IPS-18c (cell line): Measurements from ENCODE around the gene C1orf226.

Experiments
- H3K4me3 ChIP-seq: 2 replicates; pipeline ENCODE4 v1.7.0; 2013; ENCODE audit warnings: low read depth, mild to moderate bottlenecking, low read length, moderate library complexity; ENCODE audit not compliant: insufficient read depth
- H3K9me3 ChIP-seq: one replicate; pipeline ENCODE4 v1.6.1; 2013; ENCODE audit warnings: mild to moderate bottlenecking, low read length, moderate library complexity; ENCODE audit not compliant: control insufficient read depth, insufficient read depth

The C1orf226 gene

DNA sequence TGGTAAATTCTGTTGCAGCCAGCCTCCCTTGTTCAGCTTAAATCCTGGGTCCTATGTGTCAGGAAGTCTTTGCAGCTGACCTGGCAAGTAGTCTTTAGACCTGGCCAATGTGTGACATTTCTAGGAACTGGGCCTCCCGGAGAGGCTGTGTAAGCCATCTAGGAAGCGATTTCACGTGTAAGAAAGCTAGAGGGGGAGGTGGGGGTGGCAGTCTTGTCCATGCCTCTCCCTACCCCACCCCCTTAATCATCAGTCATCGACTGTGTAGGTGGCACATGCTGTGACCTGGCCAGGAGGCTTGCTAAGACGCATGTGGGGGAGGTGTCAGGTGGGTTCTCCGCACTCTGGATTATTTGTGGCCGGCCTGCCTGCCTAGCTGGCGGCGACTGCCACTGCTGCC lies 8.4 kb downstream of the C1orf226 start:
- Histone ChIP-seq H3K4me3 (no peak overlapping the region), H3K9me3 (no peaks in the 10 kb centered on the region)

DNA sequence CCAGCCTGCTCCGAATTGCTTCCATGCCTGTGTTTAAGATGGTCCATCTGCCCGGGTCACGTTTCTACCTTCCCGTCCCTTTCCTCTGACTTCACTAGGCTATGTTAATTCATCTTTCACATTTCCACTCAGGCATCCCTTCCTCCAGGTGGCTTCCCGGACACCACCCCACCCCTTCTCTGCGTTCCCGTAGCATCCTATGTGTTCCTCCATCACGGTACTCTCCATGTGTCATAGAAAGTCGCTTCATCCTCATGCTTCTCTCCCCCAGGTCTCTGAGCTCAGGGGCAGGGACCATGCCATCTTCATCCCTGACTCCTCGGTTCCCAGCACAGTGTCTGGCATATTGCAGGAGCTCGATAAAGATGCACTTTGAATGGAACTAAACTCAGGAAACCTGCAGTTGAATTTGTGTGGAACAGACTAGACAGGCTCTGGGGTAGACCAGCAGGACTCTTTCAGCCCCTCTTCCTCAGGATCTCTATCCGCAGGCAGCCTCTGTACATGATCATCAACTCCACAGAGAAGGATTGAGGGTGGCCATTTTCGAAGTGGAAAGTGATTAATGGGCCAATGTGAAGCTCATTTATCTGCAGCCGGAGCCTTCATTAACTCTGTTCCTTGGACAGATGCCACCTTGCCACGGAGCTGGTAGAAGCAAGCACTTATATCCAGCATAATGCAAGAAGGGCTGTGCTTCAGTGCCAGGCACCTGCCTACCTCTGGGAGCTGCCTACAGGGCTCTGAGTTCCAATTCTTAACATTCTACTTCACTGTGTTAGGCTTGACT lies 9.1 kb downstream of the C1orf226 start:
- H3K9me3 ChIP-seq = no peaks in the 10 kb centered on the region
- H3K4me3 ChIP-seq = no peak overlapping the region

DNA sequence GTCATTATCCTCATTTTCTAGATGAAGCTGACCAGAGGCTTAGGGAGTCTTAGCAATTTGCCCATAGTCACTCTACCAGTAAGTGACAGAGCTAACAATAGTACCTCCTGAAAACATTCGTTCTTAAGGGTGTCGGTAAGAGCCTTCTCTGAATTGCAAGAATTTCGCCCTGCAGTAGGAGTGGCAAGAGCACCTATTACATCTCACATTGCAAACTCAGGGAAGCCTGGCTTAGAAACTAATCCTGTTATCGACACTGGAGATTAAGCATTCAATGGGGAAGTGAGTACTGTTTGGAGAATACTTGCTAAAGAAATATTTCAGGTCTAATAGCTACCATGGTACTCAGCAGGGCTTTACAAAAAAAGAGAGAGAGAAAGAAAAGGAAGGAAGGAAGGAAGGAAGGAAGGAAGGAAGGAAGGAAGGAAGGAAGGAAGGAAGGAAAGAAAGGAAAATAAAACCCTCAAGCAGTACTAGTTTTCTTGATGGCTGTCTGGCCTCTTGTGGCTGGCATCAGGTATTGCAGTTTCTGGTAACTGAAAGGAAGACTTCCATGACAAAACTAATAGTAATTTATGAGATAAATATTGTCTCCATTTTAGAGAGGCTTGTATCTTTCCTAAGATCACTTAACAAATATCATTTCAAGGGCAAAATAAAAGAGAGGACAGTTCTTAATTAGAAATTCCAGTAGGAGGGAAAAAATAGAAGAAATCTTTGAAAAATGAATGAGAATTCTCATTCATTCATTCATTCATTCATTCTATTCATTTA lies 10.4 kb downstream of the C1orf226 start:
- no peaks in the 10 kb centered on the region for H3K9me3 ChIP-seq
- no peak overlapping the region for H3K4me3 ChIP-seq

DNA sequence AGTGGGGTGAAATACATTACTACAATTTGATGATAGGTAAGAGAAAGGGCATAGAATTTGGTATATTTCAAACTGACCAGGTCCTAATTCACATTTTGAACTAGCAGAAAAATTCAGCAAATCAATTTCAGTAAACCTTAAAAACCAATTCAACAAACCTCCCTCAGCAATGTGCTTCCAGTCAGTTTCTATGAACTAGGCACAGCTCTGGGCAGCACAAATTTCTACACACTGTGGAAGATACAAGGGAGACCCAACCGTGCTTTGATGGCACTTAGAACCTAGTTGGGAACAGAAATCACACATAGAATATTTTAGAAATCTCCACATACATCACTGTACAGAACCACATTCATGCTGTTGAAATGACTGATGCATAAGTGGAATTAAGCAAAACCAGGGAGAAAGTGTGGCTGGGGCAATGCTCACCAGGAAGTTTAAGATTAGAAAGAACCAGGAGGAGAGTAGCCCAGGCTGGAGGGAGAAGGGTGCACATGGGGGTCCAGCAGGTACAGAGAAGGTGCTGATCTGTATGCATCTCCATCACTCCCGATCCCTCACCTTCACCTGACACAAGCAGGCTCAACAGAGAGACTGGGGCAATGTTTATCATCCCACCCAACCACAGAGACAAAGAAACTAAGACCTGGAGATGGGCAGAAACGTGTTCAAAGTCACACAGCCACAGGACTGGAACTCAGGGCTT lies 14.8 kb downstream of the C1orf226 start:
- H3K4me3 ChIP-seq = no peak overlapping the region
- no peaks in the 10 kb centered on the region for H3K9me3 ChIP-seq

DNA sequence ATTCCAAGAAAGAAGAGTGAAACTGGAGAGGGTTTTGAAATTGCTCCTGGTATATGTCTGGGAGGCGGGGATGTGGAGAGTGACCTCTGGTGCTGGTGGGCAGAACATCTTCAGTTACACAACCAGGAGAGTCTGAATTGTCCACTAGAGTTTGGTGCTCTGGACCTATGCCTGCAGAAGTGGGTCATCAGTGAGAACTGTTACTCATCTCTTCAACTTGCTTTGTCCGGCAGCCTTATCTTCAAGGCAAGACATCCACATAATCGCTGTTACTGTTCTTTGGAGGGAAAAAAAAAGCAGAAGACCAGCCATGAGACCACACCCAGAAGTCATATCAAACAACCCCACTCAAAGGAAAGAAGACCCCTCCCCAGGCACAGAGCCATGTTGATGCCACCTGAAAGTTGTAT lies 15.5 kb downstream of the C1orf226 start:
- no peak overlapping the region for H3K4me3 ChIP-seq
- no peaks in the 10 kb centered on the region for H3K9me3 ChIP-seq

DNA sequence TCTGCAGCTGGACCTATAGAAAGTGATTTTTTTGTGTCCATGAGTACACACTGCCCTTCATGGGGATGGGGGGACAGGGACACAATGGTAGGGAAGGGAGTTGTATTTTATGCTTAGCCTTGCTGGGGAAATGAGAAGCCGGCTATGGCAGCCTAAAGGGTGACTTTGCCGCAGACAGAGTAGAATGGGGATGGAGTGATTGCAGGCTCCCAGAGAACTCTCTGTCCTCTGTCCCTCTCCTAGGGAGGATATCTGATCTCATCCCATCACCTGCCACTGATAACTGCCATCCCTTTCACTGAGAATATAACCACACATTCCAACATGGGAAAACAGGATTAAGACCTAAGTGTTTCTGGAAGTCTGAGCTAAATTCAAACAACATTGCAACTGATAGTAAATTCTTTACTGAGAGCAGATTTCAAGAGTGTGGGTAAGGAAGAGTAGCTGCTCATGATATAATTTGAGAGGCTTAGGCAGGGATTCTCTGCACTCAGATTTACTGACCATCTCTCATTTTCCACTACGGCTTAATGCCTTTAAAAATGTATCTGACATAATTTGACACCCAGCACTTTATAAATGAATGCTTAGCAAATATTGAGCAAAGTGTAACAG lies 16.5 kb downstream of the C1orf226 start:
- Histone ChIP-seq H3K9me3 (no peaks in the 10 kb centered on the region), H3K4me3 (no peak overlapping the region)

DNA sequence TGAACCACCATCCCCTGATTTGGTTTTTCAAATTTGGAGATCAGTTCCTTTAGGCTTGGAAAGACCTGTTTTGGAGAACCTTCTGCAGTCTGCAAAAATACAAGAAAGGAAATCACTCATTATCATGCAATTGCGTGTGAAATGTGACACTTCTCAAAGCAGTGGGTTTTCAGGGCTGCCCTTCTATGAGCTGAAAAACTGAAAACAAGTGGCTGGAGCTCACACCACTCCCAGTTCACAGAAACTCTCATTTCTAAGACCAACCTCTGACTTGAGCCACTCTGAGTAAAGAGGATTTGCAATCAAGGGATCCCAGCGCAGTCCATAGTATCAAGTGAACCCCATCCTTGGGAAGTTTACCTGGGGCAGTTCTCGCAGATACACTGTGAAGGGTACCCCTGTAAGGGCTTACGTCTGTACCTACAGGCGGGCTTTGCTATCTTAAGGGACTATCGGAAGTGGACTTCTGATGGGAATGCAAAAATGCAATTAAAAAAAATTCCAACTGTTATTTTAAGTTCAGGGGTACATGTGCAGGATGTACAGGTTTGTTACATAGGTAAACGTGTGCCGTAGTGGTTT lies 17.6 kb downstream of the C1orf226 start:
- Histone ChIP-seq H3K4me3 (no peak overlapping the region), H3K9me3 (no peaks in the 10 kb centered on the region)

DNA sequence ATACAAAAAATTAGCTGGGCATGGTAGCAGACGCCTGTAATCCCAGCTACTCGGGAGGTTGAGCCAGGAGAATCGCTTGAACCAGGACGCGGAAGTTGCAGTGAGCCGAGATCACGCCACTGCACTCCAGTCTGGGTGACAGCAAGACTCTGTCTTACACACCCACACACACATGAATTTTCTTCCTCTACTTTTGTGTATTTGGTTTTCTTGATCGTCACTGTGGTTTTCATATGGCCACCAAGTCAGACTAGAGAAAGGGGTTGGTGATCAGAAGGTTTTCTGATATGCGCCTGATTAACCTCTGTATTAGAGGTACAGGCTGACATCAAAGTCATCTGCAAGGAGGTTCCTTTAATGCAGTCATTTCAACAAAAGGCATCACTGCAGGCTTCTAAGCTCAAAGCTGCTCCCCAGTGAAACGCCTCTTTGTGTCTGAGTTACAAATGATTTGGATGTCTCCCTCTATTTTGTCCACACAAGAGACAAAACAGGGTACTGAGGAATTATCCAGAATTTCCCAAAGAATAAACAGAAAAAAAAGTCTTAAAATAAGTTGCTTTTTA lies 19.3 kb downstream of the C1orf226 start:
- Histone ChIP-seq H3K9me3 (no peaks in the 10 kb centered on the region), H3K4me3 (no peak overlapping the region)

DNA sequence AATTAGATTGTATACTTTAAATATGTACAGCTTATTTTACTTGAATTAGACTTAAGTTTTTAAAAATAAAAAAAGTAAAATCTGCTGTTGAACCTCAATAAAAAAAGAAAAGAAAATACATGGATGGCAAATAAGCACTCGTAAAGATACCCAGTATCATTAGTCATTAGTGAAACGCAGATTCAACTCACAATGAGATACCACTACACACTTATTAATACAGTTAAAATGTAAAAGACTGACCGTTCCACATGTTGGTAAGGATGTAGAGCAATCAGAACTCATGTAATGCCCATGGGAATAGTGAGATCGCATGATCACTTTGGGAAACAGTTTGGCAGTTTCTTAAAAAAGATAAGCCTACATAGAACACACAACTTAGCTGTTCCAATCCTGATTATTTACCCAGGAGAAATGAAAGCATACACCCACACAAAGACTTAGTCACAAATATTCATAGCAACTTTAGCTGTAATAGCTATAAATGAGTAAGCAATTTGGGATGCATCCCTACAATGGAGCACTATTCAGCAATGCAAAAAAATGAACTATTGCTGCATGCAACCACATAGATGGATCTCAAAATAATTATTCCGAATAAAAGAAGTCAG lies 23.1 kb downstream of the C1orf226 start:
- no peaks in the 10 kb centered on the region for H3K9me3 ChIP-seq
- no peak overlapping the region for H3K4me3 ChIP-seq

DNA sequence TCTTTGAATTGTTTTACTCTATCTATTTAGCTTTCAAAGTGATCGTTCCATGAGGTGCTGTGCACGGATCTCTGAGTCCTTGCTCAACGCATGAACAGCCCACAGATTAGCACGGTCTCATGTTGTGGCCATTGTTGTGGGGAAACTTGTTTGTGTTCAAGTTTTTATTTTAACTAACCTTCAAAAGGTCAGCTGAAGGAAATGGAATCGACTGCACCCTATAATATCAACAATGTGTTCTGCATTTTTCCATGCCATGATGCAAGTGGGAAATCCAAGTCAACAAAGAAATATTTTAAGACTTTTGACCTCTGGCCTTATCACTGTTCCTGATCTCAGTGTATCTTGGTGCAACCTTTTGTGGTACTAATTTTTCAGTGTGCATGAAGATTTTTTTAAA lies 24.3 kb downstream of the C1orf226 start:
- Histone ChIP-seq H3K4me3 (no peak overlapping the region), H3K9me3 (no peaks in the 10 kb centered on the region)

DNA sequence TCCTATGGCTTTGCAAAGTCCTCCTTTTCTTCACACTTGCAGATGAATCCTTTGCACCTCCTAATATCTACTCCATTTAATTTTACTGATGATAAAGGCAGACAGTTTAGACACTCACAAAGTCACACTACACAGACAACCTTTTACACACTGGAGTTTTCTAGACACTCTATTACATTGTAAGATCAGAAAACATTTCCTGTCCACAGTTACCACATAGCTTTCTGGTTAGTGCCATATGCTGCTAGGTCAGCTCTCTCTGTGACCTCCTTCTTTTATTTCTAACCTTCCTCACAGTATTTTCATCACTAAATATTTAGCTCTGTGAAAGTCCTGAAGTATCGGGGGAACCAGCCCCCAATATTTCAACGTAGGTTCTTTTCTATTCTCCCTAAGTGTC lies 25.3 kb downstream of the C1orf226 start:
- Histone ChIP-seq H3K9me3 (no peaks in the 10 kb centered on the region), H3K4me3 (no peak overlapping the region)

DNA sequence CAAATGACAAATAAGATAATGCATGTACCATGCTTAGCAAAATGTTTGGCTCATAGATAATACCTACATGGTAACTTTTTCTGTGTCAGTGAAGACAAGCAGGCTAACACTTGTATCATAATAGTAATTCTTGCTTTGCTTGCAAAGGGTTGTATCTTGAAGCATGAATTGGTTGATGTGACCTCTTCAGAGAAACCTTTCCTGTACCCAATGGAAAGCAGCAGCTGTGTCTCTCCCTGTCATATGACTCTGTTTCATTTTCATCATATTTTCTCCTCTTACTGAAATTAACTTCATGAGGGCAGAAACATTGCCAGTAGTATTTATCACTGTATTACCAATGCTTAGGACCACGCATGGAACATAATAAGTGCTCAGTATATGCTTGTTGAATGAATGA lies 26.0 kb downstream of the C1orf226 start:
- Histone ChIP-seq H3K4me3 (no peak overlapping the region), H3K9me3 (no peaks in the 10 kb centered on the region)

DNA sequence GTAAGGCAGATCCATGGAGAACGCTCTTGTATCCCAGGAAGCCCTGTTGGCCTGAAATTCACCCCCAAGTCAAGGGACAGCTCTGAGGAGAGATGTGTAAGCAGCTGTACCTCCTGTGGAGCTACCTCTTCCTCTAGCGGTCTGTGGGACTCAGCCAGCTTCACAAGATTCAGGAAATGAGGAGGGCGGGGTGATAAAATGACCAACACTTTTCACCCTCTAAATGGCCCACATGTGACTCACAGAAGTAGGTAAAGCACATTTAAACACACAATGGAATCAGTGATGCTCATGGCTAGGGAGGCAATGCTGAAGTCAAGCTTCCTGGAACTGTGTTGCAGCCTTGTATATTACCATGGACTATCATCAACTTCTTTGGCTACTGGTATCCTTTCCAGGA lies 30.5 kb downstream of the C1orf226 start, which contains the start of gene SH2D1B:
SH2D1B (minus strand) TSS at position 135 of the 400 bp plus-strand sequence; CDS start at position 15, 120 bp downstream.
- Histone ChIP-seq H3K4me3 (no peak within 1 kb of the TSS), H3K9me3 (no peaks in the 10 kb centered on the region)

DNA sequence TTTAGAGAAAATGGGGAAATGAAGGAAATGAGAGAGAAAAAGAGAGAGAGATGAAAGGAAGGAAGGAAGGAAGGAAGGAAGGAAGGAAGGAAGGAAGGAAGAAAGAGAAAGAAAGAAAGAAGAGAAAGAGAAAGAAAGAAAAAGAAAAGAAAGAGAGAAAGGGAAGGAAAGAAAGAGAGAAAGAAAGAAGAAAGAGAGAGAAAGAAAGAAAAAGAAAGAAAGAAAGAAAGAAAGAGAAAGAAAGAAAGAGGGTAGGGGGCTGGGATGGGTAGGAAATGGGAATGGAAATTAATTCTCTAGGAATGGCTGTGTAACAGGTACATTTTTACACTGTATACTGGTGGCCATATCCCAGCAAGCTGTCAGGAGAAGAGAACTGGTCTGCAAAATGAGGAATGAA lies 34.7 kb downstream of the C1orf226 start:
- Histone ChIP-seq H3K4me3 (no peak overlapping the region), H3K9me3 (no peaks in the 10 kb centered on the region)

DNA sequence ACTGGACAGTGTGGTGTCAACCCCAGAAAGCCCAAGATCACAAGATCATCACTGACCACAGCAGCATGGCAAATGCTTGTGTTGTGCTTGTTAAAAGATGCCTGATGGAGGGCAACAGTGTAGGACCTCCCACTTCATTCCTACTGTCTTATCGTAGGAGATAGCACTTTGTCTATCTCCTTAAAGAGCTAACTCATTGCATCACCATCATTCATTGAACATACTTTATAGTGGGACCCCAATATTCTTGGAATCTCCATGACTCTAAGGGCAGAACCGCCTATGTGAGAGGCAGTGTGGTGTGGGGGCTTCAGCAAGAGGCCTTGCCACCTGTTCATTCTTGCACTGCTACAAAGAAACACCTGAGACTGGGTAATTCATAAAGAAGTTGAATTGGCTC lies 35.4 kb downstream of the C1orf226 start:
- H3K9me3 ChIP-seq = no peaks in the 10 kb centered on the region
- H3K4me3 ChIP-seq = no peak overlapping the region

DNA sequence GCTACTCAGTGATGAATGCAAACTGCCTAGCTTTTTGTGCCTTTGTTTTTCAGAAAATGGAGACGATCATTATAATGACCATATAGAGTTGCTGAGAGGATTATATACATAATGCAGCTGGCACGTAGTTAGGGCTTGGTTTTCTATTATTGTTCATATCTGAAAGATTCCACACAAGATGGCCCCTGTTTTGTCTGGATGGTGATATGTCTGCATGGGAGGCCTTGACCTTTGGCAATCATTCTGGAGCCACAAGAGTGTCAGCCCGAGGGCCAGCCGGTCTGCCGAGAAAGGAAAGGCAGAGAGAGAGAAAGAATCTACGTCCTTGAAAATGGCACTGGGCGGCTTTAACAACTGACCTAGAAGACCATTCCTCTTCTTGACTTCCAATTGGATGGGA lies 36.1 kb downstream of the C1orf226 start:
- no peak overlapping the region for H3K4me3 ChIP-seq
- H3K9me3 ChIP-seq = no peaks in the 10 kb centered on the region
